H1 (cell line): ENCODE measurements around the gene CPE. TPM values are rescaled to one million over a fixed set of nuclear protein-coding genes. Genes with fewer than 3 reads are reported as not detected.

Experiments used
- CTCF ChIA-PET: fragments of 300-600 bp; sonication (Branson Sonifier 250); formaldehyde crosslinking; loops from one replicate; lab custom pipeline; 2021; ENCODE audit not compliant: partially characterized antibody; lab: Charles Lee
- POLR2A ChIA-PET: fragments of 300-600 bp; sonication (Branson Sonifier 250); formaldehyde crosslinking; loops from one replicate; lab custom pipeline; 2021; ENCODE audit warnings: inconsistent platforms; ENCODE audit not compliant: partially characterized antibody; lab: Charles Lee
- DNase-seq, 2 experiments: peaks; one replicate each; pipeline versions ENCODE4 v3.0.0 to v3.0.0-alpha.2; 2010 to 2022; ENCODE audit warnings: low spot score in 2 of 2, low read depth in 1 of 2, mixed read lengths in 1 of 2
- FAIRE-seq: peaks from 2 replicates; lab custom pipeline; 2011; peaks lifted over from hg19 to GRCh38; lab: Jason Lieb, UNC
- H2AFZ ChIP-seq: 2 replicates; pipeline ENCODE4 v1.8.1; 2012; ENCODE audit warnings: low read length, inconsistent platforms
- H2AK5ac ChIP-seq: 2 replicates; pipeline ENCODE4 v1.6.1; 2013; ENCODE audit warnings: low read depth, low read length
- H2BK120ac ChIP-seq: replicated peaks from 2 replicates; pipeline ENCODE3; 2013; ENCODE audit warnings: low read depth, low read length, inconsistent platforms
- H2BK12ac ChIP-seq: 2 replicates; pipeline ENCODE4 v1.6.1; 2013; ENCODE audit warnings: low read depth, low read length
- H2BK15ac ChIP-seq: 2 replicates; pipeline ENCODE4 v1.6.1; 2013; ENCODE audit warnings: low read length
- H2BK20ac ChIP-seq: 2 replicates; pipeline ENCODE4 v1.6.1; 2013; ENCODE audit warnings: low read length
- H2BK5ac ChIP-seq: 2 replicates; pipeline ENCODE4 v1.6.1; 2013; ENCODE audit warnings: low read depth, low read length
- H3K14ac ChIP-seq: 2 replicates; pipeline ENCODE4 v1.6.1; 2013; ENCODE audit warnings: inconsistent platforms; ENCODE audit not compliant: insufficient read length
- H3K18ac ChIP-seq: 2 replicates; pipeline ENCODE4 v1.6.1; 2013; ENCODE audit warnings: low read length; ENCODE audit errors: extremely low read depth
- H3K23ac ChIP-seq: 2 replicates; pipeline ENCODE4 v1.6.1; 2013; ENCODE audit warnings: inconsistent platforms; ENCODE audit not compliant: insufficient read length
- H3K23me2 ChIP-seq: 2 replicates; pipeline ENCODE4 v1.6.1; 2013; ENCODE audit warnings: low read depth, low read length
- H3K27ac ChIP-seq: 2 replicates; pipeline ENCODE4 v1.6.1; 2011; ENCODE audit warnings: low read depth, low read length, inconsistent platforms
- H3K27me3 ChIP-seq, 4 experiments: replicated peaks in 1 of 4; 1 replicate in 1 of 4; 2 replicates in 3 of 4; pipeline versions ENCODE4 v1.6.1 to v1.8.1; 2011 to 2013; ENCODE audit warnings: low read length in 3 of 4, mild to moderate bottlenecking in 3 of 4, inconsistent platforms in 2 of 4, mixed read lengths in 2 of 4, moderate library complexity in 1 of 4; ENCODE audit not compliant: control insufficient read depth in 3 of 4, insufficient read depth in 3 of 4; ENCODE audit errors: extremely low read depth in 1 of 4
- H3K36me3 ChIP-seq, 4 experiments: 2 replicates each; pipeline versions ENCODE4 v1.6.1 to v1.8.1; 2011 to 2013; ENCODE audit warnings: mild to moderate bottlenecking in 4 of 4, low read length in 3 of 4, moderate library complexity in 2 of 4, control low read depth in 1 of 4, inconsistent platforms in 1 of 4; ENCODE audit not compliant: insufficient read depth in 4 of 4, control insufficient read depth in 2 of 4
- H3K4ac ChIP-seq: replicated peaks from 2 replicates; pipeline ENCODE3; 2013; ENCODE audit warnings: low read length, low read depth, mixed read lengths, inconsistent platforms; ENCODE audit not compliant: insufficient read length
- H3K4me1 ChIP-seq, 4 experiments: replicated peaks in 1 of 4; 1 replicate in 1 of 4; 2 replicates in 3 of 4; pipeline versions ENCODE4 v1.6.1 to v1.8.1; 2011 to 2013; ENCODE audit warnings: low read length in 3 of 4, inconsistent platforms in 2 of 4, mixed read lengths in 1 of 4; ENCODE audit not compliant: insufficient read depth in 4 of 4, control insufficient read depth in 3 of 4
- H3K4me2 ChIP-seq, 2 experiments: 2 replicates each; pipeline versions ENCODE4 v1.6.1 to v1.8.1; 2011 to 2013; ENCODE audit warnings: low read depth in 2 of 2, low read length in 2 of 2, control low read depth in 1 of 2, inconsistent platforms in 1 of 2, mild to moderate bottlenecking in 1 of 2; ENCODE audit not compliant: insufficient read depth in 1 of 2
- H3K4me3 ChIP-seq, 4 experiments: fragments of 200-600, 300-600 bp in 1 of 4; sonication (generic), shearing (Covaris generic), sonication (Bioruptor Twin) in 1 of 4; 2 replicates each; pipeline versions ENCODE4 v1.5.1 to v1.8.1; 2011 to 2016; ENCODE audit warnings: low read length in 4 of 4, low read depth in 3 of 4, control low read depth in 2 of 4, inconsistent platforms in 2 of 4, mild to moderate bottlenecking in 2 of 4, mixed read lengths in 1 of 4, moderate library complexity in 1 of 4; ENCODE audit not compliant: insufficient read depth in 2 of 4; ENCODE audit errors: extremely low read depth in 1 of 4
- H3K56ac ChIP-seq: replicated peaks from 2 replicates; pipeline ENCODE3; 2013; ENCODE audit warnings: low read depth, mild to moderate bottlenecking, mixed read lengths, low read length, inconsistent platforms; ENCODE audit not compliant: insufficient read length
- H3K79me1 ChIP-seq: 2 replicates; pipeline ENCODE4 v1.6.1; 2013; ENCODE audit warnings: low read depth, low read length, control low read depth
- H3K79me2 ChIP-seq, 2 experiments: 2 replicates each; pipeline versions ENCODE4 v1.6.1 to v1.8.1; 2012 to 2013; ENCODE audit warnings: low read length in 2 of 2, mild to moderate bottlenecking in 2 of 2, inconsistent platforms in 1 of 2; ENCODE audit not compliant: insufficient read depth in 2 of 2, control insufficient read depth in 1 of 2
- H3K9ac ChIP-seq, 4 experiments: replicated peaks in 1 of 4; 1 replicate in 1 of 4; 2 replicates in 3 of 4; pipeline versions ENCODE4 v1.6.1 to v1.8.1; 2011 to 2013; ENCODE audit warnings: low read depth in 3 of 4, low read length in 3 of 4, control low read depth in 2 of 4, mild to moderate bottlenecking in 2 of 4, moderate library complexity in 2 of 4, inconsistent platforms in 1 of 4; ENCODE audit errors: extremely low read depth in 1 of 4
- H3K9me3 ChIP-seq, 2 experiments: 2 replicates each; pipeline versions ENCODE4 v1.6.1 to v1.8.1; 2012 to 2013; ENCODE audit warnings: mild to moderate bottlenecking in 2 of 2, moderate library complexity in 2 of 2, control low read depth in 1 of 2, inconsistent platforms in 1 of 2, low read depth in 1 of 2, low read length in 1 of 2, mixed read lengths in 1 of 2; ENCODE audit not compliant: insufficient read depth in 2 of 2
- H4K20me1 ChIP-seq, 2 experiments: replicated peaks in 1 of 2; 2 replicates each; pipeline versions ENCODE3 to v1.8.1; 2011 to 2013; ENCODE audit warnings: inconsistent platforms in 2 of 2, low read length in 2 of 2, mild to moderate bottlenecking in 1 of 2; ENCODE audit not compliant: insufficient read depth in 2 of 2, control insufficient read depth in 1 of 2
- H4K5ac ChIP-seq: 2 replicates; pipeline ENCODE4 v1.6.1; 2013; ENCODE audit warnings: low read length, low read depth, mixed read lengths, inconsistent platforms; ENCODE audit not compliant: insufficient read length
- H4K8ac ChIP-seq: 2 replicates; pipeline ENCODE4 v1.8.0; 2013; ENCODE audit warnings: mild to moderate bottlenecking, moderate library complexity, low read length, inconsistent platforms; ENCODE audit not compliant: insufficient read depth; ENCODE audit errors: extremely low read depth
- H4K91ac ChIP-seq: replicated peaks from 2 replicates; pipeline ENCODE3; 2013; ENCODE audit warnings: low read length, mixed read lengths, inconsistent platforms; ENCODE audit not compliant: insufficient read length
- ATF2 ChIP-seq: IDR thresholded peaks from 2 replicates; pipeline ENCODE4 v1.6.1; 2012; ENCODE audit warnings: low read length, inconsistent platforms
- BCL11A ChIP-seq, 2 experiments: IDR thresholded peaks; one replicate each; pipeline ENCODE4 v1.6.1; 2011; ENCODE audit warnings: low read depth in 2 of 2, low read length in 2 of 2, mild to moderate bottlenecking in 2 of 2
- CREB1 ChIP-seq: IDR thresholded peaks from 2 replicates; pipeline ENCODE4 v1.6.1; 2012; ENCODE audit warnings: inconsistent platforms
- EGR1 ChIP-seq: IDR thresholded peaks from 2 replicates; pipeline ENCODE4 v1.6.1; 2011; ENCODE audit warnings: low read depth, low read length, borderline replicate concordance
- EZH2 ChIP-seq: fragments of 200-600 bp; sonication (generic); IDR thresholded peaks from 2 replicates; pipeline ENCODE4 v1.7.1; 2012; ENCODE audit warnings: low read depth, mild to moderate bottlenecking, moderate library complexity, low read length, inconsistent platforms; ENCODE audit not compliant: severe bottlenecking
- HDAC6 ChIP-seq: IDR thresholded peaks from one replicate; pipeline ENCODE4 v1.7.1; 2012; ENCODE audit warnings: low read depth, mild to moderate bottlenecking, inconsistent platforms, low read length, moderate library complexity
- POU5F1 ChIP-seq: IDR thresholded peaks from 2 replicates; pipeline ENCODE4 v1.6.1; 2011; ENCODE audit warnings: low read depth, mild to moderate bottlenecking, low read length, moderate library complexity
- SIRT6 ChIP-seq: IDR thresholded peaks from one replicate; pipeline ENCODE4 v1.7.1; 2012; ENCODE audit warnings: low read length, inconsistent platforms
- SP2 ChIP-seq: IDR thresholded peaks from 2 replicates; pipeline ENCODE4 v1.6.1; 2012; ENCODE audit warnings: mild to moderate bottlenecking, low read length, inconsistent platforms
- TAF7 ChIP-seq: optimal IDR thresholded peaks from 2 replicates; pipeline ENCODE3; 2011; ENCODE audit warnings: low read depth, mild to moderate bottlenecking, inconsistent platforms, low read length, moderate library complexity, borderline replicate concordance
- WGBS, 2 experiments: shearing (Covaris generic) in 1 of 2; methylation state at CpG; one replicate each; pipeline versions ENCODE4 v1.1.6 to v1.1.7; 2013 to 2015; ENCODE audit warnings: low lambda C conversion rate in 2 of 2, mixed read lengths in 2 of 2, inconsistent platforms in 1 of 2, low coverage in 1 of 2, missing lambda C conversion rate in 1 of 2; ENCODE audit not compliant: insufficient replicate concordance in 2 of 2, insufficient coverage in 1 of 2, insufficient read length in 1 of 2; ENCODE audit errors: extremely low coverage in 1 of 2, missing lambda C conversion rate in 1 of 2; 5-methylcytosine and 5-hydroxymethylcytosine counted together
- polyA plus RNA-seq, 7 experiments: library from polyadenylated mRNA; depleted of rRNA in 3 of 7; stranded (reverse) in 5 of 7; unstranded in 2 of 7; fragments of >200 nt in 5 of 7; fragments of 200-250 nt in 2 of 7; gene quantifications; 1 replicate in 5 of 7; 2 replicates in 1 of 7; 4 replicates in 1 of 7; pipeline versions ENCODE4 v1.2.1 to v1.2.3, GENCODE V29; 2011 to 2013; ENCODE audit warnings: missing spikeins in 2 of 7, mixed read lengths in 2 of 7
- total RNA-seq: library from RNA; stranded (reverse); fragmentation: NEBNext Ultra II Directional; extraction: Animal tissue kit (Norgen Biotek cat#: 25700); gene quantifications from 2 replicates; pipeline ENCODE4 v1.2.1, GENCODE V29; 2021
- TF ChIP-seq, protein P1 (sequence below): IDR thresholded peaks from 2 replicates; pipeline ENCODE4 v1.6.1; 2012; ENCODE audit warnings: inconsistent platforms
- TF ChIP-seq, protein P2 (sequence below): IDR thresholded peaks from 2 replicates; pipeline ENCODE4 v1.6.1; 2012; ENCODE audit warnings: inconsistent platforms

CPE gene
- total and polyA plus RNA-seq, 2 of the 8 experiments (the other 6 are each of a cell fraction or from before 2014, with no cell fraction given), result 9.4 to 10.2 TPM

DNA sequence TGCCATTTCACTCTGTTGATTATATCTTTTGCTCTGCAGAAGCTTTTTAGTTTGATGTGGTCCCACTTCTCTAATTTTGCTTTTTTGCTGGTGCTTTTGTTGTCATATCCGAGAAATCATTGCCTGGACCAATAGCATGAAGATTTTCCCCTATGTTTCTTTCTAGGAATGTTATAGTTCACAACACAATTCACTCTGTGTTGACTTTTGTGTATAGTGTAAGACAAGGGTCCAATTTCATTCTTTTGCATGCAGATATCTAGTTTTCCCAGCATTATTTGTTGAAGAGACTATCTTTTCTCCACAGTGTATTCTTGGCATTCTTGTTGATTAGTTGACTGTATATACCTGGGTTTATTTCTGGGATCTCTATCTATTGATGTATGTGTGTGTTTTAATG, 8.3 kb upstream of the CPE start:
- Histone ChIP-seq H3K27me3 (no peaks in the 10 kb centered on the region), H3K27ac (no peak overlapping the region), H3K4me3 (no peak overlapping the region), H3K79me1 (no peaks in the 10 kb centered on the region), H4K91ac (no peak overlapping the region), H2BK12ac (no peak overlapping the region), H3K23me2 (no peaks in the 10 kb centered on the region), H4K5ac (no peak overlapping the region), H2BK20ac (no peak overlapping the region), H4K20me1 (no peaks in the 10 kb centered on the region), H2BK15ac (no peak overlapping the region), H3K36me3 (no peaks in the 10 kb centered on the region), H2AFZ (no peak overlapping the region), H2BK120ac (no peak overlapping the region), H3K18ac (no peak overlapping the region), H3K79me2 (no peaks in the 10 kb centered on the region), H3K4me2 (no peak overlapping the region), H4K8ac (no peak overlapping the region), H3K23ac (no peak overlapping the region), H2BK5ac (no peak overlapping the region), H3K4ac (no peak overlapping the region), H2AK5ac (no peak overlapping the region), H3K9ac (no peak overlapping the region), H3K14ac (no peak overlapping the region), H3K9me3 (no peaks in the 10 kb centered on the region), H3K4me1 (peaks cover 0 to 6% (median 2%) of the 10 kb centered on the region in 4 experiments; a peak in 2 of 7 replicates), H3K56ac (no peak overlapping the region)
- FAIRE-seq, result no peak
- TF ChIP-seq POU5F1 (no peak), EGR1 (no peak), EZH2 (no peak), CREB1 (no peak), HDAC6 (no peak), TAF7 (no peak), ATF2 (no peak), SIRT6 (no peak), SP2 (no peak), BCL11A (IDR thresholded peaks at IDR 0.05; ENCODE audit: low read depth in 2 of 2, low read length in 2 of 2) (no peak)
- TF ChIP-seq, protein P1, sequence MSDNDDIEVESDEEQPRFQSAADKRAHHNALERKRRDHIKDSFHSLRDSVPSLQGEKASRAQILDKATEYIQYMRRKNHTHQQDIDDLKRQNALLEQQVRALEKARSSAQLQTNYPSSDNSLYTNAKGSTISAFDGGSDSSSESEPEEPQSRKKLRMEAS, result no peak
- TF ChIP-seq, protein P2, sequence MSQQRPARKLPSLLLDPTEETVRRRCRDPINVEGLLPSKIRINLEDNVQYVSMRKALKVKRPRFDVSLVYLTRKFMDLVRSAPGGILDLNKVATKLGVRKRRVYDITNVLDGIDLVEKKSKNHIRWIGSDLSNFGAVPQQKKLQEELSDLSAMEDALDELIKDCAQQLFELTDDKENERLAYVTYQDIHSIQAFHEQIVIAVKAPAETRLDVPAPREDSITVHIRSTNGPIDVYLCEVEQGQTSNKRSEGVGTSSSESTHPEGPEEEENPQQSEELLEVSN, result no peak
- CTCF ChIA-PET, result interaction anchor here (1.0 kb wide), 1 partner anchor 19 kb away, joined by 3 read pairs; no protein-coding TSS in a partner anchor
- DNase-seq, result no peak
- POLR2A ChIA-PET, result no interaction called here
- WGBS, 2 experiments, result 85% methylated on average over 1 of the region's 1 CpG; no CpG with 5 or more reads in 1 of the 2 experiments
